ENCODE data around the gene MBTPS2.
"Not testable (repeated sequence)": the region's sequence is repeated elsewhere in the genome, so short reads cannot be mapped to it uniquely, and the experiment has no call there.

MBTPS2 gene

GRCh38 chrX:21853578-21853977, 14.2 kb downstream of the MBTPS2 start:
- TF ChIP-seq CTCF (IDR thresholded peaks at IDR 0.05; ENCODE audit: insufficient read depth, low read depth, low read length, missing control alignments) = no peak
- H3K4me3 ChIP-seq (ENCODE audit: low read length) = no peak overlapping the region
- DNase-seq (ENCODE audit: low read depth) = no peak

- no peak for TF ChIP-seq CTCF (IDR thresholded peaks at IDR 0.05; ENCODE audit: insufficient read depth, low read depth, low read length, missing control alignments)
These were observed 16.6 kb downstream of the MBTPS2 start, which contains the start of gene YY2 for GRCh38 chrX:21855937-21856415. TSS of gene YY2 (plus strand) at chrX:21855987. CDS start at chrX:21856485, 498 bp downstream.

GRCh38 chrX:21856504-21856903, 17.1 kb downstream of the MBTPS2 start:
- no peak for DNase-seq (ENCODE audit: low read depth)
- TF ChIP-seq CTCF (IDR thresholded peaks at IDR 0.05; ENCODE audit: insufficient read depth, low read depth, low read length, missing control alignments) = no peak
- H3K4me3 ChIP-seq (ENCODE audit: low read length) = no peak overlapping the region

More at GRCh38 chrX:21855937-21856415, 16.6 kb downstream of the MBTPS2 start, which contains the start of gene YY2:
- no peak for DNase-seq (ENCODE audit: low read depth)
- H3K4me3 ChIP-seq (ENCODE audit: low read length) = no peak within 1 kb of the TSS

GRCh38 chrX:21863241-21863640, 23.8 kb downstream of the MBTPS2 start:
- H3K4me3 ChIP-seq (ENCODE audit: low read length) = no peak overlapping the region
- no peak for DNase-seq (ENCODE audit: low read depth)
- no peak for TF ChIP-seq CTCF (IDR thresholded peaks at IDR 0.05; ENCODE audit: insufficient read depth, low read depth, low read length, missing control alignments)

GRCh38 chrX:21865436-21865835, 26.0 kb downstream of the MBTPS2 start:
- no peak overlapping the region for H3K4me3 ChIP-seq (ENCODE audit: low read length)
- no peak for DNase-seq (ENCODE audit: low read depth)
- no peak for TF ChIP-seq CTCF (IDR thresholded peaks at IDR 0.05; ENCODE audit: insufficient read depth, low read depth, low read length, missing control alignments)

- no peak for TF ChIP-seq CTCF (IDR thresholded peaks at IDR 0.05; ENCODE audit: insufficient read depth, low read depth, low read length, missing control alignments)
These were observed 31.1 kb downstream of the MBTPS2 start for GRCh38 chrX:21870494-21870893.

GRCh38 chrX:21873063-21873775, 33.8 kb downstream of the MBTPS2 start:
- DNase-seq (ENCODE audit: low read depth) = peak; percentile 1
- no peak for TF ChIP-seq CTCF (IDR thresholded peaks at IDR 0.05; ENCODE audit: insufficient read depth, low read depth, low read length, missing control alignments)
- H3K4me3 ChIP-seq (ENCODE audit: low read length) = no peak overlapping the region

More at GRCh38 chrX:21870494-21870893, 31.1 kb downstream of the MBTPS2 start:
- no peak for DNase-seq (ENCODE audit: low read depth)
- H3K4me3 ChIP-seq (ENCODE audit: low read length) = no peak overlapping the region

- not testable (repeated sequence) for H3K4me3 ChIP-seq (ENCODE audit: low read length); DNase-seq (ENCODE audit: low read depth)
These were observed 34.8 kb downstream of the MBTPS2 start for GRCh38 chrX:21874182-21874581.
